ENCODE measurements around the gene CDK4. TPM values are rescaled to one million over a fixed set of nuclear protein-coding genes. Genes with fewer than 3 reads are reported as not detected.

The CDK4 gene
- total RNA-seq, 4 donors from 2014 or later = 14.7 to 97.4 (median 28.8) TPM

- H3K4me3 ChIP-seq = no peak overlapping the region
- peaks cover 0 to 32% of the 10 kb centered on the region in 2 donors for H3K27me3 ChIP-seq
- H3K4me1 ChIP-seq = peaks cover 0 to 19% (median 0%) of the 10 kb centered on the region in 4 donors
- DNase-seq = no peak
- TF ChIP-seq POLR2A (IDR thresholded peaks at IDR 0.05) (no peak), CTCF (IDR thresholded peaks at IDR 0.05) (no peak)
- peaks cover 0 to 6% (median 0%) of the 10 kb centered on the region in 3 donors for H3K36me3 ChIP-seq
- no peaks in the 10 kb centered on the region for H3K9me3 ChIP-seq
- no peak overlapping the region for H3K27ac ChIP-seq
Measured at GRCh38 chr12:57732270-57732669, 19.8 kb downstream of the CDK4 start.

- H3K9me3 ChIP-seq = no peaks in the 10 kb centered on the region
- H3K4me3 ChIP-seq = no peak overlapping the region
- H3K36me3 ChIP-seq = peaks cover 0 to 6% (median 0%) of the 10 kb centered on the region in 3 donors
- H3K27ac ChIP-seq = no peak overlapping the region
- peaks cover 0 to 26% of the 10 kb centered on the region in 2 donors for H3K27me3 ChIP-seq
- TF ChIP-seq POLR2A (IDR thresholded peaks at IDR 0.05) (no peak), CTCF (IDR thresholded peaks at IDR 0.05) (no peak)
- peak in 1 of 3 donors; percentile 38 for DNase-seq
- peaks cover 0 to 18% (median 0%) of the 10 kb centered on the region in 4 donors for H3K4me1 ChIP-seq
Measured at GRCh38 chr12:57731411-57732080, 20.6 kb downstream of the CDK4 start.

GRCh38 chr12:57730336-57731067 lies 21.6 kb downstream of the CDK4 start:
- TF ChIP-seq POLR2A (IDR thresholded peaks at IDR 0.05) = no peak
- TF ChIP-seq CTCF (IDR thresholded peaks at IDR 0.05) = no peak
- Histone ChIP-seq H3K9me3 (no peaks in the 10 kb centered on the region), H3K27me3 (peaks cover 0 to 18% of the 10 kb centered on the region in 2 donors), H3K36me3 (peaks cover 0 to 6% (median 0%) of the 10 kb centered on the region in 3 donors), H3K27ac (no peak overlapping the region), H3K4me3 (no peak overlapping the region), H3K4me1 (peaks cover 0 to 9% (median 0%) of the 10 kb centered on the region in 4 donors)
- DNase-seq = peak in 1 of 3 donors; percentile 38

- peaks cover 0 to 8% of the 10 kb centered on the region in 2 donors for H3K27me3 ChIP-seq
- H3K27ac ChIP-seq = no peak overlapping the region
- peaks cover 0 to 9% (median 0%) of the 10 kb centered on the region in 4 donors for H3K4me1 ChIP-seq
- DNase-seq = peak in 1 of 3 donors; percentile 14
- no peak overlapping the region for H3K4me3 ChIP-seq
- peaks cover 0 to 6% (median 0%) of the 10 kb centered on the region in 3 donors for H3K36me3 ChIP-seq
- no peak for TF ChIP-seq CTCF (IDR thresholded peaks at IDR 0.05)
- no peak for TF ChIP-seq POLR2A (IDR thresholded peaks at IDR 0.05)
- no peaks in the 10 kb centered on the region for H3K9me3 ChIP-seq
Measured at GRCh38 chr12:57729321-57729844, 22.7 kb downstream of the CDK4 start.

- no peak overlapping the region for H3K27ac ChIP-seq
- H3K27me3 ChIP-seq = peaks cover 0 to 8% of the 10 kb centered on the region in 2 donors
- peak in 1 of 3 donors; percentile 39 for DNase-seq
Measured at GRCh38 chr12:57727758-57728395, 24.2 kb downstream of the CDK4 start.

More at GRCh38 chr12:57727758-57728395, 24.2 kb downstream of the CDK4 start:
- TF ChIP-seq POLR2A (IDR thresholded peaks at IDR 0.05) = no peak
- TF ChIP-seq CTCF (IDR thresholded peaks at IDR 0.05) = no peak
- no peak overlapping the region for H3K4me3 ChIP-seq
- peaks cover 0 to 9% (median 0%) of the 10 kb centered on the region in 4 donors for H3K4me1 ChIP-seq
- no peaks in the 10 kb centered on the region for H3K36me3 ChIP-seq
- H3K9me3 ChIP-seq = no peaks in the 10 kb centered on the region

Measured in Peyer's patch (tissue), 4 donors.